Astrocyte (in vitro differentiated cells and primary cell): Measurements from ENCODE around the gene TRMT44. TPM values are rescaled to one million over a fixed set of nuclear protein-coding genes. Genes with fewer than 3 reads are reported as not detected.

Experiments used
- DNase-seq: peaks from one replicate; pipeline ENCODE4 v3.0.0-alpha.2; 2010; ENCODE audit warnings: low read depth
- FAIRE-seq: peaks from 2 replicates; lab custom pipeline; 2011; peaks lifted over from hg19 to GRCh38; lab: Jason Lieb, UNC
- H2AFZ ChIP-seq: 2 replicates; pipeline ENCODE4 v1.6.0; 2012; ENCODE audit warnings: low read depth, low read length, inconsistent platforms
- H3K27ac ChIP-seq: 2 replicates; pipeline ENCODE4 v1.5.1; 2011; ENCODE audit warnings: low read depth, low read length, inconsistent platforms
- H3K27me3 ChIP-seq: 2 replicates; pipeline ENCODE4 v1.6.0; 2011; ENCODE audit warnings: low read length, inconsistent platforms; ENCODE audit not compliant: insufficient read depth
- H3K36me3 ChIP-seq: 2 replicates; pipeline ENCODE4 v1.5.1; 2011; ENCODE audit warnings: low read length, inconsistent platforms; ENCODE audit not compliant: insufficient read depth
- H3K4me1 ChIP-seq: 2 replicates; pipeline ENCODE4 v1.5.1; 2011; ENCODE audit warnings: low read length, inconsistent platforms; ENCODE audit not compliant: insufficient read depth
- H3K4me2 ChIP-seq: 2 replicates; pipeline ENCODE4 v1.6.0; 2012; ENCODE audit warnings: low read length, inconsistent platforms
- H3K4me3 ChIP-seq: 2 replicates; pipeline ENCODE4 v1.5.1; 2011; ENCODE audit warnings: low read depth, mild to moderate bottlenecking, low read length, inconsistent platforms; ENCODE audit not compliant: insufficient read depth
- H3K79me2 ChIP-seq: 2 replicates; pipeline ENCODE4 v1.6.0; 2012; ENCODE audit warnings: mild to moderate bottlenecking, low read length, inconsistent platforms; ENCODE audit not compliant: insufficient read depth
- H3K9ac ChIP-seq: 2 replicates; pipeline ENCODE4 v1.6.0; 2012; ENCODE audit warnings: mild to moderate bottlenecking, low read length, inconsistent platforms
- H3K9me3 ChIP-seq: 2 replicates; pipeline ENCODE4 v1.5.1; 2012; ENCODE audit warnings: low read depth, mild to moderate bottlenecking, low read length, inconsistent platforms; ENCODE audit not compliant: insufficient read depth
- H4K20me1 ChIP-seq: 2 replicates; pipeline ENCODE4 v1.6.0; 2012; ENCODE audit warnings: low read length, inconsistent platforms; ENCODE audit not compliant: insufficient read depth
- H3K27ac Mint-ChIP-seq: one replicate; pipeline ENCODE4 v1.8.0; 2021; ENCODE audit warnings: mild to moderate bottlenecking, mixed read lengths; ENCODE audit not compliant: unreplicated experiment
- H3K27me3 Mint-ChIP-seq: one replicate; pipeline ENCODE4 v1.8.0; 2021; ENCODE audit warnings: low read depth, mixed read lengths; ENCODE audit not compliant: unreplicated experiment
- H3K36me3 Mint-ChIP-seq: one replicate; pipeline ENCODE4 v1.8.0; 2021; ENCODE audit warnings: low read depth, mixed read lengths; ENCODE audit not compliant: unreplicated experiment
- H3K4me1 Mint-ChIP-seq: one replicate; pipeline ENCODE4 v1.8.0; 2021; ENCODE audit warnings: low read depth, mixed read lengths; ENCODE audit not compliant: unreplicated experiment
- H3K4me3 Mint-ChIP-seq: one replicate; pipeline ENCODE4 v1.8.0; 2021; ENCODE audit warnings: mild to moderate bottlenecking, moderate library complexity, mixed read lengths; ENCODE audit not compliant: unreplicated experiment
- H3K9me3 Mint-ChIP-seq: one replicate; pipeline ENCODE4 v1.8.0; 2021; ENCODE audit warnings: mild to moderate bottlenecking, mixed read lengths; ENCODE audit not compliant: unreplicated experiment
- CTCF ChIP-seq: IDR thresholded peaks from 2 replicates; pipeline ENCODE4 v1.5.1; 2011; ENCODE audit warnings: low read depth, mild to moderate bottlenecking, inconsistent platforms, low read length, moderate library complexity; ENCODE audit not compliant: insufficient read depth
- EZH2 ChIP-seq: IDR thresholded peaks from 2 replicates; pipeline ENCODE4 v1.6.1; 2012; ENCODE audit warnings: mild to moderate bottlenecking, low read length, inconsistent platforms; ENCODE audit not compliant: insufficient read depth
- total RNA-seq: library from RNA; stranded (reverse); gene quantifications from 2 replicates; pipeline ENCODE4 v1.2.1, GENCODE V29; 2021

Gene TRMT44
- total RNA-seq, 1 donor from 2014 or later: 18.0 TPM

- Mint-ChIP-seq H3K4me1 (peaks cover 44% of the 10 kb centered on the region), H3K4me3 (peak overlapping the region; percentile 91), H3K36me3 (peaks cover 4% of the 10 kb centered on the region), H3K27ac (peak overlapping the region; percentile 16), H3K27me3 (no peaks in the 10 kb centered on the region), H3K9me3 (no peaks in the 10 kb centered on the region)
- FAIRE-seq (no peak), DNase-seq (no peak)
- Histone ChIP-seq H4K20me1 (peaks cover 36% of the 10 kb centered on the region), H3K4me3 (peak overlapping the region; percentile 88), H3K79me2 (peaks cover 84% of the 10 kb centered on the region), H3K9me3 (no peaks in the 10 kb centered on the region), H3K4me2 (peak overlapping the region; percentile 89), H3K27ac (no peak overlapping the region), H3K36me3 (no peaks in the 10 kb centered on the region), H2AFZ (no peak overlapping the region), H3K9ac (peak overlapping the region; percentile 91), H3K4me1 (peaks cover 23% of the 10 kb centered on the region), H3K27me3 (no peaks in the 10 kb centered on the region)
- TF ChIP-seq CTCF (no peak), EZH2 (no peak)
These were observed 1.0 kb downstream of the TRMT44 start for GRCh38 chr4:8441499-8442091.

GRCh38 chr4:8442596-8443358 lies 2.2 kb downstream of the TRMT44 start:
- peak overlapping the region; percentile 89 for H3K4me2 ChIP-seq

GRCh38 chr4:8443801-8444200 lies 3.2 kb downstream of the TRMT44 start:
- H3K27ac Mint-ChIP-seq: no peak overlapping the region
- peaks cover 23% of the 10 kb centered on the region for H3K4me1 ChIP-seq
- H3K27me3 Mint-ChIP-seq: no peaks in the 10 kb centered on the region
- no peak overlapping the region for H3K4me2 ChIP-seq
- H3K36me3 ChIP-seq: no peaks in the 10 kb centered on the region
- H3K27me3 ChIP-seq: no peaks in the 10 kb centered on the region
- peaks cover 5% of the 10 kb centered on the region for H3K36me3 Mint-ChIP-seq
- H3K4me1 Mint-ChIP-seq: peaks cover 35% of the 10 kb centered on the region
- no peaks in the 10 kb centered on the region for H3K9me3 Mint-ChIP-seq
- H3K27ac ChIP-seq: no peak overlapping the region
- no peaks in the 10 kb centered on the region for H3K9me3 ChIP-seq
- H3K79me2 ChIP-seq: peaks cover 95% of the 10 kb centered on the region
- DNase-seq (no peak), FAIRE-seq (no peak)
- H3K4me3 ChIP-seq: no peak overlapping the region
- H3K9ac ChIP-seq: no peak overlapping the region
- H3K4me3 Mint-ChIP-seq: no peak overlapping the region
- no peak for TF ChIP-seq EZH2
- TF ChIP-seq CTCF: no peak
- H2AFZ ChIP-seq: no peak overlapping the region
- H4K20me1 ChIP-seq: peaks cover 42% of the 10 kb centered on the region

More at GRCh38 chr4:8442596-8443358, 2.2 kb downstream of the TRMT44 start:
- TF ChIP-seq EZH2: no peak
- DNase-seq: no peak
- Mint-ChIP-seq H3K4me3 (peak overlapping the region; percentile 91), H3K27ac (no peak overlapping the region), H3K9me3 (no peaks in the 10 kb centered on the region), H3K27me3 (no peaks in the 10 kb centered on the region), H3K4me1 (peaks cover 38% of the 10 kb centered on the region), H3K36me3 (peaks cover 4% of the 10 kb centered on the region)
- Histone ChIP-seq H3K4me1 (peaks cover 23% of the 10 kb centered on the region), H3K27ac (no peak overlapping the region), H3K9ac (no peak overlapping the region), H3K9me3 (no peaks in the 10 kb centered on the region), H3K27me3 (no peaks in the 10 kb centered on the region), H3K36me3 (no peaks in the 10 kb centered on the region), H3K4me3 (no peak overlapping the region), H4K20me1 (peaks cover 42% of the 10 kb centered on the region), H2AFZ (no peak overlapping the region), H3K79me2 (peaks cover 93% of the 10 kb centered on the region)
- no peak for FAIRE-seq
